Skeletal muscle cell (primary cell): ENCODE measurements around the gene ATRN.

Source experiments
- DNase-seq: peaks from one replicate; pipeline ENCODE4 v3.0.0-alpha.2; 2010; ENCODE audit warnings: low read depth
- H3K4me3 ChIP-seq: 2 replicates; pipeline ENCODE4 v1.5.1; 2011; ENCODE audit warnings: low read depth, mild to moderate bottlenecking, control low read depth, low read length, moderate library complexity

The ATRN gene

DNA sequence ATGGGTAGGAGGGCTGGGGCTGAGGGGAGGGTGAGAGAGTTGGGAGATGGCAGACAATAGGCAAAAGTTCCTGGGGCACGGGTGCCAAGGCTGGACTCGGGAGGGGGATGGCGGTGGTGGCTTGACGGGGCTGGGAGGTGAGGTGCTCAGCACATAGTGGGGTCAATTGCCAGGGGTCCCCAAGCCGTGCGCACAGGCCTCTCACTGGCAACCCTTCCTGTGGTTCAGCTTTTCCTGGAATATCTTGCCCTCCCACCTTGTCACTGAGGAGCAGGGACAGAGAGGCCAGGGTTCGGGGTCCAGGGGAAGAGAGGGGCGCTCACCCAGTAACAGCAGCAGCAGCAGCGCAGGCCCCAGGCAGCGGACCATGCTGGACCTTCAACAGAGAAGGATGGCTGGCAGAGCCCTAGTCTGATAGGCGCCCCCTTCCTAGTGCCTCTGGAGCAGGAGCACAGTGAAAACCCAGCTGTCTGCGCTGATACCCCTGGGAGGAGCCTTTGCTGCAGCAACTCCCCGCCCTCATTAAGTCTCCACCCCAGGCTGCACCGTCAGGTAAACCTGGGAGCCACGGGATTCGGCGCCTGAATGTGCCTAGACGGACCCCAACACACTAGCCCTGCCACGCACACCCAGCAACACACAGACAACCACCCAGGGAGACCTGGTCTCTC is 192.3 kb downstream of the ATRN start, which contains the start of gene GFRA4:
GFRA4 (minus strand) TSS at position 369 of the 671 bp plus-strand sequence; CDS start at position 369, 0 bp downstream.
- H3K4me3 ChIP-seq: no peak within 1 kb of the TSS
- DNase-seq: no peak

DNA sequence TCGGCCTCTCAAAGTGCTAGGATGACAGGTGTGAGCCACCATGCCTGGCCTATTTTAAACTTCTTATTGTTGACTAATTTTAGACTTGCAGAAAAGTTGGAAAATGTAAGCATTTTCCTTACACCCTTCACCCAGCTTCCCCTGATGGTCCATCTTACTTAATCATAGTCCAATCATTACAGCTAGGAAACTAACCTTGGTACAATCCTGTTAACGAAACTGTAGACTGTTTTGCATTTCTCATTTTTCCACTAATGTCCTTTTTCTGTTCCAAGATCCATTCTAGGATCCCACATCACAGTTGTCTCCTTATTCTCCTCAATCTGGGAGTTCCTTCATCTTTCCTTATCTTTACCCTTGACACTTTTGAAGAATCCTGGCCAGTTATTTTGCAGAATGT is 193.0 kb downstream of the ATRN start:
- DNase-seq: no peak
- H3K4me3 ChIP-seq: no peak overlapping the region

DNA sequence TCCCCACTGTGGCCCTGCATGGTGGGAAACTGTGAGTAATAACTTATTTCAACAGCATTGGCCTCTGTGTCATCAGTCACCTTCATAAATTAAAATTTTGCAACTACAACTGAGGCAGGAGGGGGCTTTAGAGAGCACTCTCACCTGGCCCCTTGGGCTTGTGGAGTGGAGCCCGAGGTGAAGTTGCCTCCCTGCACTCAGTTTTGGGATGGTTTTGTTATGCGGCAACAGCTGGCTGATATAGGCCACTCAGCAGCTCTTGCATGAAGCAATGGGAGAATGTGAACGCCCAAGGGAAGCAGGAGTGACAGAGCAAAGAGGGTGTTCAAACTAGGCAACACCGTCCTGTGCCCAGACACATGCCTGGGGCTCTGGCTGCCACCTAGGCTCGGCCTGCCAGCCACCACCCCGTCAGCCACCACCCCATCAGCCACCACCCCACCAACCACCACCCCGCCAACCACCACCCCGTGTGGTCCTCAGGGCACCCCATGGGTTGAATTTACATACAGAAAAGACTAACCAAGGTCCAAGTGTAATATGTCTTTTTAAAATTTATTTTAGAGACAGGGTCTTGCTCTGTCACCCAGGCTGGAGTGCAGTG is 196.7 kb downstream of the ATRN start:
- H3K4me3 ChIP-seq: no peak overlapping the region
- DNase-seq: no peak

DNA sequence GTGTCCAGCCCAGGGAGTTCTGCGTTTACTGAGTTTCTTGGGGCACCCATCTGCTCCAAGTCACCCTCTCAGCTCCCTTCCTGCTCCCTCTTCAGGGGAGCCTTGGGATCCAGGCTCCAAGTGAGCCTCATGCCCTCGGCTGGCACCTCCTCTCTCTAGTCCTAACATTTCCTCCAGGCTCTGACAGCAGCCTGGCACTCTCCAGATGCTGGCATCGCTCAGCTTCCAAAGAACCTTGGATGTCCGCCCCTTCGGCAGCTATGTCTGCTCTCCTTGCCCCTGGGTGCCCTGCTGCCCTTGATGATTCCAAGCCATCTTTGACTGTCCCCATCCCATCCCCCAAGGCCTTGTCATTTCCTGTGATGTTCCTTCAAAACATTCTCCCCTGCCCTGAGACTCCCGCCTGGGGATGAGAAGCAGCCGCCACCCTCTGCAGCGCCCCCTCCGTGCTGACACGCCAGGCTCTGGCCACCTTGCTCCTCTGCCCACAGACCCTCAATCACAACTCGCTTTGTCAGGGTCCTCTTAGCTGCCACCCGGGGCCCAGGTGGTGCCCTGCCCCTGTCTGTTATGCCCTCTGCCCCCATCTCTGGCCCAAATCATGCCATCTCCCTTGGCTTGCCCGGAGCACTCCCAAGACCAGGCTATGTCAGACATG is 199.0 kb downstream of the ATRN start:
- H3K4me3 ChIP-seq: no peak overlapping the region
- no peak for DNase-seq

DNA sequence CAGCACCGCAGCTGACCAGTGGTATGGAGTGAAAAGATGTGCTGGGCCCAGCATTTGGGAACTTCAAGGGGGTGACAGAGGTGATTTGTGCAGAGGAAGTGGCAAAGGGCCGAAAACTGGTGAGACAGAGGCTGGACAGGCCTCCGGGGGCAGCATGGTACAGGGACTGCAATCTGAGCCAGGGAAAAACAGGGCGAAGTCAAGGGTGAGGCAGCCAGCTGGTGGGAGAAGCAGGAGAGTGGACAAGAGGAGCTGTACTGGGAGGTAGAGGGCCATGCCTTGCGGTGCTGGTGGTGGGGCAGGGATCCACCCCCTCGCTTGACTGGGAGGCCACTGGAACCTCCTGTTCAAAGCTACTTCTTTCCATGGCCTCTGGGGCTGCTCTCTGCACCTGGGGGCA is 199.7 kb downstream of the ATRN start:
- H3K4me3 ChIP-seq: no peak overlapping the region
- no peak for DNase-seq

DNA sequence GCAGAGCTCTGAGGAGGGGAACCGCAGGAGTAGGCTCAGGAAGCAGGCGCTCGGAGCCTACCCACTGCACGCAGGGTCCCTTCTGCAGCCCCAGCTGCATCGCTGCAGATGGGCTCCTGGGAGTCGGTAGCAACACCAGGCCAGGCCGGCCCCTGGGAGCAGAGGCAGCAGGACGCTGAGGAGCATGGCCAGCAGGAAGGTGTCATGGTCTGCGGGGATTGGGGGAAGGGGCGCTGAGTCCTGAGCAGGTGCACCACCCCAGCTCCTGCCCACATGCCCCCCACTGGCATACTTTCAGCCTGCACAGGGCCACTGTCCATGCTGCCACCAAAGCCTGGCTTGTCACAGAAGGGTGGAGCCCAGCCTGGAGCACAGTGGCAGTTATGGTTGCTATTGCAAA is 200.1 kb downstream of the ATRN start:
- DNase-seq: no peak
- H3K4me3 ChIP-seq: no peak overlapping the region

DNA sequence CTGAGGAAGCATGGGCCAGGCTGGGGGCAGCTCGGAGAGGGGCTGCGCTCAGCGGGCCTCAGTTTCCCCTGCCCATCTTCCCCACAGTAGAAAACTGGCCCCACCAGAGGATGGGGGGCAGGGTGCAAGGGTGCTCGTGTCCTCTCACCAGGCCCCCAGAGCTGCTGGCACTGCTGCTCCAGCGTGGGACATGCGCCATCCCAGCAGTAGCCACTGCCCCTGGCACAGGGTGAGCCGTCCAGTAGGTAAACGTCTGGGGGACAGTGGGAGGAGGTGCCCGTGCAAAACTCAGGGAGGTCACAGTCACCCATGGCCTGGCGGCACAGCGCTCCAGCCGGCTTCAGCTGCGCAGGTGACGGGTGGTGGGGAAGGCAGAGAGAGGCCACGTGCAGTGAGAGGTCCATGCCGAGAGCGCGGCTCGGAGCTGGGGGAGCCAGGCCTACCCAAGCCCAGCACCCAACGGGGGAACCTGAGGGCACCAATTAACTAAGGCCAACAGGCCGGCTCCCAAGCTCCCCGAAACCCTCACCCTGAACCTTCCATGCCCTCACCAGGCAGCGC is 201.2 kb downstream of the ATRN start:
- no peak for DNase-seq
- no peak overlapping the region for H3K4me3 ChIP-seq

DNA sequence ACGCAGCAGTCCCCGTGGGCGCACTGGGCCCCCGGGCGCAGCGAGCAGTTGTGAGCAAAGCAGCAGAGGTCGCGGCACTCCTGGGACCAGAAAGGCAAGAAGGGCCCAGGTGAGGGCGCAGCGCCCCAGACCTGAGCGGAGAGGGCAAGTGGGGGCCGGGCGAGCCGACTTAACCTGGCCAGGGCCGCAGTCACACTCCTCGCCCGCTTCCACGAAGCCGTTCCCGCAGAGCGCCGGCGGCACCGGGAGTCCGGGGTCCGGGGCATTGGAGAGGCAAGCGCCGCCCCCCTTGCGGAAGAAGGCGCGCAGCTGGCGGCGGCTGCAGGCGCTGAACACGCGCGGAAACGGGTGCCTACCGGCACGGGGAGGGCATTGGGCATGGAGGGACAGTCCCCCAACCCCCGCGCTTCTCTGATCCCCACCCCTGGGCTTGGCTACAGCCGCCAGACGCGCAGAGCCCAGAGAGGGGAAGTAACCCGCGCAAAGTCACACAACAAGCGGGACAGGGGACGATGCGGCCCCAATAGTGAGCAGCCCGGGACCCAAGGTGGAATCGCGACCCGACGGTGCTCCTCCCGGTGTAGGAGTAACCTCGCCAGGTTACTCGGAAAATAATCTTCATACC is 201.8 kb downstream of the ATRN start:
- no peak overlapping the region for H3K4me3 ChIP-seq
- no peak for DNase-seq

DNA sequence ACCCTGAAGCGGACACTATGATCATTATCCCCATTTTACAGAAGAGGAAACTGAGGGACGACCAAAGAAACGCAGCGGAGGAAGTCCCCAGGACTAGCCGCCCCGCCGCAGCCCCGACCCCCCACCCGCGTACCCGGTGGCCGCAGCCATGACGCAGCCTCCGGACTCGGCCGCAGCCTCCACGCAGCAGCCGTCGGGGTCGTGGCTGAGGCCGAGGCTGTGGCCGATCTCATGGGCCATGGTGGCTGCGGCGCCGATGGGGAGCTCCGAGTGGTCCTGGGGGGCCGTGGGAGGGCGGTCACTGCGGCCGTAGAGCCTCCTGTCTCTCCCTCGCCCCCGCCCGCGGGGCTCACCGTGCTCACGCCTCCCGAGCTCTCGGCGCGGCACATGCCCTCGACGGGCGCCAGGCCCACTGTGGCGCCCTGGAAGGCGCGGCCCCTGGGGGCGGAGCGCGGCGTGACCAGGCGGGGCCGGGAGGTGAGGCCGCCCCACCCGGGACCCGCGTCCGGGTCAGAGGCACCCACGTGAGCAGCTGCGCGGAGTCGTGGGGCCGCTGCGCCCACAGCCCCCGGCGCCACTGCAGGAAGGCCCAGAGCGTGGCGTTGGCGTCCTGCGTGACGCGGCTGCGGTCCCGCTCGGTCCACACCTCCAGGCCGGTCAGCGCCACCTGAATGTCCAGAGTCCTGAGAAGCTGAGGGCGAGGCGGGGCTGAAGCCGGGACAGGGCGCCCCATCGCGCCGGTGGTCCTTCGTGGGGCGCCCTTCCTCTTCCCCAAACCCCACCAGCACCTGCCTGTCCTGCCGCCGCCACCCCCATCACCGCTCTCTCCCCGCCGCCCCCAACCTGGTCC is 202.6 kb downstream of the ATRN start:
- H3K4me3 ChIP-seq: no peak overlapping the region
- DNase-seq: no peak

DNA sequence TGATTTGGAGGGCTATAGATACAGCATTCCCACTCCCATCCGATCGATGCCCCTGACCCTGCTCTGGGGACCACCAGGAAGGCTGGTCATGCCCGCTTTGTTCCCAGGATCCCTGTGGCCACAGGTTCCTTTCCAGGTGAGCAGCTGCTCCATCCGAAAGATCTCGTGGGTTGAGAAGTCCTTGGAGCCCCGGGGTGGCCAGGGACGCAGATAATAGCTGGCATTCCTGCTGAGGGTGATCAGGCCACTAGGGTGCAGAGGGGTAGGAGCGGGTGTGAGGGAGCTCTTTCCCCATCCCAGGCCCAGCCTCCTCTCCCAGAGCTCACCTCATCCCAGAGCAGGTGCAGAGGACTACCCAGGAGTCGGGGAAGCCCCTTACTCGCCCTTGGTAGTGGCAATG is 203.6 kb downstream of the ATRN start:
- DNase-seq: no peak
- H3K4me3 ChIP-seq: no peak overlapping the region

DNA sequence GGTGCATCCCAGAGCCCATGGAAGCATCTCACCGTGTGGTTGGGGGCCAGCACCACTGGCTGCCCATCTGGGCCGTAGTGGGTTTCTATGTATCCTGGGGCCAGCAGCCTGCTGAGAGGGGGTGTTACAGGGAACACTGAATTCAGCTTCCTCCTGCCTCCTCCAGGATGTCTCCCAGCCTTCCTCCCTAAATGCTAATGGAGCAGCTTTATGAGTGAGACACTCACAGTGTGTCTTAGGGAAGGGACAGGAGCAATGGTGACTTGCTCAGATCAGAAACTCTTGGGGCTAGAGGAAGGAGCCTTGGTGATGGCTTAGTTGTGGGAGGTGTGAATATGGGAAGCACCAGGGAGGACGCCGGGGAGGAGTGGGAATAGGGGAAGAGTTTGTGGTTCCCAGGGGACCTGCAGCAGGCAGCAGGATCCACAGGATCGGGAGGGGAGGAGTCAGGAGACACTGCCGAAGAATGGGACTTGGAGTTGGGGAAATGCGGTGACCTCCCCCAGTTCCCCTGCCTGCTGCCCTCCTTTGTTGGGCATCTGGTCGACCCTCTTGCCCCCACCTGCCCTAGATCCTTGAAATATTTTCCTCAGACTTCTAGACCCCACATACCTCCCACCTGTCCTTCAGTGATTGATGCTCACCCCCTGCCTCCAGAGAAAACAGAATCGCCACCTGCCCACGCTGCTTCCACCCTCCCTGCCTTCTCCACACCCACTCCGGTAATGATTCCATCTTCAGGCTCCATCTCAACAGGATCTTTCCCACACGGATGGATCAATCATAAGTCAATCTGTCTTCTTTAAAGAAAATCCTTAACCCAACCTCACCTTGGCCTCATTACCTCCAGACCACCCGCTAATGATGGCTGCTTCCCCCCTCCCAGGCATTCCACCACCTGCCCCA is 204.4 kb downstream of the ATRN start:
- H3K4me3 ChIP-seq: no peak overlapping the region
- DNase-seq: no peak

DNA sequence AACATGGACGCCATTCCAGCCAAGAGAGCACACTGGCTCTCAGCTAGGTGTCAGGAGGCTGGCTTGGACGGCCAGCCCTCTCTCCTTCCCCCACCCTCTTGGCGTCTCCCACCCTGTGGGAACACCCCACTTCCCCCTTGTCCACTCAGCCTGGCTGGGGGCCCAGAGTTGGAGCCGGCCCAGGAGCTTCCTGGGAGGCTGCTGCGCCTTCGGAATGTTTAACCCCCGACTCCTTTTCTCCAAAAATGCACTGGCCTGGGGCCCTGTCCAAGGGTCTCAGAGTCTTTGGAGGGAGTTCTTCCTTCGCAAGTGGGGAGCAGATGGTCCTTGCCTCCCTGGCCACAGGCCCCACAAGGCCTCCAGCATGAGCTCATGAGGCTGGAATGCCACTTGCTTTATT is 206.9 kb downstream of the ATRN start:
- no peak overlapping the region for H3K4me3 ChIP-seq
- DNase-seq: no peak

DNA sequence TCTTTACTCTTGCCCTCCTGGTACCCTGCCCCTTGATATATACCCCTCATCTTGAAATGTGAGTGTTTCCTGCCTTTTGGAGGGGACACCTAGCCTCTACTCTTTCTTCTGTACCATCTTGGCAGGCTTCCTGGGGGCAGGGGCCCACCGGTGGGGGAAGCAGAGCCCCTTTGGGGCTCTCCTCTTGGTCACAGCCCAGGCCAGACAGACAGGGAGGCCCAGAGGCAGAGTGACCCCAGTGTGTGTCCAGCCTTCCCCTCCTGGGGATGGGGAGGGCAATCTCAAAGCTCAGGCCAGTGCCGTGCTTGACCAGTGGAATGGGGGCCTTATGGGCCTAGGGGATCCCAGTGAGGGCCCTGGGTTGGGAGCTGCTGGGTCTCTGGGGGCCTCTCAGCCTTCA is 207.4 kb downstream of the ATRN start:
- DNase-seq: no peak
- H3K4me3 ChIP-seq: no peak overlapping the region

DNA sequence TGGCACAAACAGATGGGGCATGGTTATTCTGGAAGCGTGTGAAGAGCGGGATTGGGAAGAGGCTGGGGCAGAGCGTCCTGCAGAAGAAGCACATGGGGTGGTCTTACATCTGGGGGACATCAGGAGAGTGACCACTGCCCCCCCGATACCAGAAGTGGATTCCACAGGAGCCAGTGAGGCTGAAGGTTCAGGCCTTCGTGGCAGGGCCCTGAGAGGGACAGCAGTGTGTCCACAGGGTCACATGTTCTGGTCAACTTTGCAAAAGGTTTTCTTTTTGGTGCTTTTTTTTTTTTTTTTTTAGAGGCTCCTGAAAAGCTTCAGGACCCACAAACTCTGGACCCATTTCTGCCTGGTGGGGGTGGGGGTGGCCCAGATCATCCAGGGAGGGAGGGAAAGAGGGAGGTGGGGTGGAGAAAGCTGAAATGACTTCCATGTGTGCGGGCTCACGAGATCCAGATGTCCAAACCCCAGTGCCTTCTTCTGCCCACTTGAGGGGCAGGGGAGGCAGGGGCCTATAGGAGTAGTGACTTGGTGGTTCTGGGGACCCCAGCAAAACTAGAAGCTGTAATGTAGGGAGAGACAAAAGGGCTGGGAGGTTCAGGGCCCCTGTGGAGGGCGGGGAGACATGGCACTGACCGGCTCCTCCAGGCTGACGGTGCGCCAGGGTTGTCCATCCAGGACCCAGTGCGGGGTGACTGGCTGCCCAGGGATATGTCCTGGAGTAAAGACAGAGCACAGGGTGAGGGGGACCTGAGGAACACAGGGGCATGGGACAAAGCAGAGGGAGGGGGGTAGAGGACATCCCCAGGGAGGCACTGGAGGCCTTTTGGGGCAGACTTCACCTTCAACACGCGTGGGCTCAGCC is 208.3 kb downstream of the ATRN start:
- H3K4me3 ChIP-seq: no peak overlapping the region
- no peak for DNase-seq

DNA sequence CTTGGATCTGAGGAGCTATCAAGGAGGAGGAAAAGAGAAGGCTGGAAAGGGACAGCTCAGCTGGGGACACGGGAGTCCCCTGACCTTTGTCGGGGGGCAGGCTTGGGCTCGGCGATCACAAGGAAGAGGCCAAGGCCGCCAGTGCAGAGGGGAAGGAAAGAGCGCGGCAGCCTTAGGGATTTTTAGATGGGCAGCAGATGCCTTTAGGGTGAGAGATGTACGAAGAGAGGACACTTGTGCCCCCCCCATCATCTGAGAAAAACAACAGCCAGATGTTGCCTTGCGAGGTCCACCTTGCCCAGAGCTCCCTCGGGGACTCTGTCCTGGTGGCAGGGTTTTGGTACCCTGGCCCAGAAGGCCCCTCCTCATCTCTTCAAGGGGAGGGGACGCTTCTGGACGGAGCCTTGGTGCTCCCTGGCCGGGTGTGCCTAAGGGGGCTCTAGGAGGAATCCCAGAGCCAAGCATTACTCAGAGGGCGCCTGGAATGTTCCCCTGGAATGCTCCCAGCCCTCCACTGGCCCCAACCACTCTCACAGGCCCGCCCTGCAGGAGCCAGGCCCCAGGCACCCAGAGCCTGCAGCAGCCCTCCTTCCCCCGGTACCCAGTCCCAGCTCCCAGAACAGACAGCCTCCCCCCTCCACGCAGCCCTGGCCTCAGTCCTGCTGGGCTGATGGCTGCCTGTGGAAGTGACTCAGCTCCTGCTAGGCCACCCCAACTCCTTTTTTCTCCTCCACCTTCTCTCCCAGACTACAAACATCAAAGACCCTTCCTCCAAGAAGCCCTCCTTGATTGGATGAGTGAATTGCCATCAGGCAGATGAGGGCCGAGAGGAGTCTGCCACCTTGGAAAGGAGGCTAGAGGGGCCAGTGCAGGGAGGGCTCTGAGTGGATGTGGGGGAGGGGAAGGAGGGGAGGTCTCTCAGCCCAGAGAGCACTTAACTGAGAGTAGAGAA is 209.2 kb downstream of the ATRN start:
- DNase-seq: peak; percentile 63
- H3K4me3 ChIP-seq: peak overlapping the region; percentile 50

DNA sequence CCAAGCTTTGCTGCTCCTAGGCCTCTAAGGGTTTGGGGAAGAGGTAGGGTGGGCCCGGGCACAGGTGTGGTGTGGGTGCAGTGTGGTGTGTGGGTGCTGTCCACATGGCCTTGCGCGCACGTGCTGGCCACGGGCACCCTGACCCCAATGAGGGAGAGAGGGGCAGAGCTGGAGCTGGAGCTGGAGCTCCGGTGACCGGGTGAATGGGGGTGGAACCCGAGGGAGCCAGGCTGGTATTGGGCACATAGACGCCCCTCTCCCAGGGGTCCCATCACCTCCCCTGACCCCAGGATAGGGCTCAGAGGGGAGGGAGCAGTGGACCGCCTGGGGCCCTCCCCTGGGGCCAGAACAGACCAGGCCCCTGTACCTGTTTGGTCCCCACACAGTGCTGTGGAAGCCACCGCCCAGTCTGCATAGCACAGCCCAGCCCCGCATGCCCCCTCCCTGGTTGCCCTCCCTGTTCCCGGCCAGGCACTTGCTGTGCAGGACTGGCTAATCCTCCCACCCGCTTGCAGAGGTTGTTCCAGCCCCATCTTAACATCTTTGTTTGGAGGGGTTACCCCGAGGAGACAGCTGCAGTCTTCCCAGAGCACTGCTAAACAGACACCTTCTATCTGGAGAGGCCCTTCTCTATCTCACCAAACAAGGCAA is 210.0 kb downstream of the ATRN start:
- peak overlapping the region; percentile 50 for H3K4me3 ChIP-seq
- no peak for DNase-seq
